DMS53 treated with DMSO at 0.1 percent for 48 hours (cell line): ENCODE measurements around the gene LFNG.

ENCODE experiments used
- DNase-seq: peaks from one replicate; lab custom pipeline; 2025; ENCODE audit not compliant: unreplicated experiment; lab: John Stamatoyannopoulos, UW

Gene LFNG

GRCh38 chr7:2515424-2516193, 4.0 kb upstream of the LFNG start:
- DNase-seq = no peak

- DNase-seq = no peak
Observed at GRCh38 chr7:2516194-2516555, 3.4 kb upstream of the LFNG start.

- DNase-seq = no peak
Observed at GRCh38 chr7:2517026-2517425, 2.5 kb upstream of the LFNG start.

- no peak for DNase-seq
Observed at GRCh38 chr7:2517678-2518507, 1.7 kb upstream of the LFNG start.

- no peak for DNase-seq
Observed at GRCh38 chr7:2518737-2519118, 846 bp upstream of the LFNG start.

GRCh38 chr7:2520131-2520760, 672 bp downstream of the LFNG start:
- DNase-seq = no peak

GRCh38 chr7:2520761-2521290, 1.3 kb downstream of the LFNG start:
- DNase-seq = no peak

GRCh38 chr7:2521341-2521745, 1.8 kb downstream of the LFNG start:
- no peak for DNase-seq

- DNase-seq = no peak
Observed at GRCh38 chr7:2521952-2522591, 2.5 kb downstream of the LFNG start.

- no peak for DNase-seq
Observed at GRCh38 chr7:2522780-2523433, 3.3 kb downstream of the LFNG start.

GRCh38 chr7:2523461-2523936, 3.9 kb downstream of the LFNG start:
- no peak for DNase-seq

- peak; percentile 95 for DNase-seq
Observed at GRCh38 chr7:2523941-2524807, 4.6 kb downstream of the LFNG start.

- no peak for DNase-seq
Observed at GRCh38 chr7:2524808-2525657, 5.5 kb downstream of the LFNG start.

- DNase-seq = no peak
Observed at GRCh38 chr7:2525658-2526630, 6.4 kb downstream of the LFNG start.

GRCh38 chr7:2526659-2527504, 7.3 kb downstream of the LFNG start:
- no peak for DNase-seq
